HG03280 (cell line): ENCODE measurements around the gene ZFP62.

ENCODE experiments used
- ATAC-seq: cut with Tn5 transposase; IDR thresholded peaks from one replicate; pipeline ENCODE4 v1.9.1; 2021; ENCODE audit warnings: mild to moderate bottlenecking, moderate library complexity; ENCODE audit not compliant: unreplicated experiment

Gene ZFP62

GRCh38 chr5:180869587-180869986, 8.5 kb upstream of the ZFP62 start:
- no peak for ATAC-seq

- ATAC-seq = peak; percentile 55
Observed at GRCh38 chr5:180868960-180869359, 7.9 kb upstream of the ZFP62 start.

- no peak for ATAC-seq
Observed at GRCh38 chr5:180866985-180867384, 5.9 kb upstream of the ZFP62 start.

- no peak for ATAC-seq
Observed at GRCh38 chr5:180865981-180866695, 5.1 kb upstream of the ZFP62 start.

- no peak for ATAC-seq
Observed at GRCh38 chr5:180862645-180863044, 1.6 kb upstream of the ZFP62 start.

GRCh38 chr5:180860273-180860886, 696 bp downstream of the ZFP62 start:
- ATAC-seq = peak; percentile 34

- ATAC-seq = no peak
Observed at GRCh38 chr5:180858586-180858985, 2.5 kb downstream of the ZFP62 start.

GRCh38 chr5:180853848-180854176, 7.3 kb downstream of the ZFP62 start:
- no peak for ATAC-seq

- no peak for ATAC-seq
Observed at GRCh38 chr5:180853121-180853847, 7.8 kb downstream of the ZFP62 start.

- ATAC-seq = no peak
Observed at GRCh38 chr5:180852495-180852894, 8.6 kb downstream of the ZFP62 start.

GRCh38 chr5:180850434-180851078, 10.5 kb downstream of the ZFP62 start:
- ATAC-seq = no peak

- ATAC-seq = no peak
Observed at GRCh38 chr5:180849827-180850226, 11.2 kb downstream of the ZFP62 start.

- no peak for ATAC-seq
Observed at GRCh38 chr5:180848878-180849277, 12.2 kb downstream of the ZFP62 start.

- ATAC-seq = no peak
Observed at GRCh38 chr5:180848265-180848664, 12.8 kb downstream of the ZFP62 start.

GRCh38 chr5:180847026-180847425, 14.1 kb downstream of the ZFP62 start:
- ATAC-seq = no peak

- no peak for ATAC-seq
Observed at GRCh38 chr5:180844858-180845257, 16.2 kb downstream of the ZFP62 start.

GRCh38 chr5:180844432-180844831, 16.6 kb downstream of the ZFP62 start:
- ATAC-seq = no peak

GRCh38 chr5:180839935-180840334, 21.1 kb downstream of the ZFP62 start:
- no peak for ATAC-seq

- ATAC-seq = no peak
Observed at GRCh38 chr5:180839227-180839626, 21.8 kb downstream of the ZFP62 start.

GRCh38 chr5:180837478-180837877, 23.6 kb downstream of the ZFP62 start:
- no peak for ATAC-seq

- peak; percentile 33 for ATAC-seq
Observed at GRCh38 chr5:180832638-180833068, 28.4 kb downstream of the ZFP62 start.
